ENCODE measurements around the gene NR3C2.

DNA sequence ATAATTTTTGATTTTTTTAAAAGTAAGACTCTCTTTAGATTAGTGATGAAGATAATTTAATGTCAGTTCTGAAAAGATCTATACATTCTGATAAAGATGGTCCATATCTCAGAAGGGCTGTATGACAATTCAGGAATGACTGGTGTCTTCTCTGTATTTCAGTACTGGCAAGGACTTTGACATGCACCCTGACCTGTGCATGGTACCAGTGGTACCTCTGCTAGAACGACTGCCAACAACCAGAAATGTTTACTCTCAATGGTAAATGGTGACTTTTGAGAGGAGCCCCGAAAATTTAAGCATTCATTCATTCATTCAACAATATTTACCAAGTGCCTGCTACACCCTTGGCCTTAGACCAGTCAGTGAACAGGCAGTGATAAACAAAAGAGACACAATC, 4.8 kb downstream of the NR3C2 start:
- TF ChIP-seq, protein P1, sequence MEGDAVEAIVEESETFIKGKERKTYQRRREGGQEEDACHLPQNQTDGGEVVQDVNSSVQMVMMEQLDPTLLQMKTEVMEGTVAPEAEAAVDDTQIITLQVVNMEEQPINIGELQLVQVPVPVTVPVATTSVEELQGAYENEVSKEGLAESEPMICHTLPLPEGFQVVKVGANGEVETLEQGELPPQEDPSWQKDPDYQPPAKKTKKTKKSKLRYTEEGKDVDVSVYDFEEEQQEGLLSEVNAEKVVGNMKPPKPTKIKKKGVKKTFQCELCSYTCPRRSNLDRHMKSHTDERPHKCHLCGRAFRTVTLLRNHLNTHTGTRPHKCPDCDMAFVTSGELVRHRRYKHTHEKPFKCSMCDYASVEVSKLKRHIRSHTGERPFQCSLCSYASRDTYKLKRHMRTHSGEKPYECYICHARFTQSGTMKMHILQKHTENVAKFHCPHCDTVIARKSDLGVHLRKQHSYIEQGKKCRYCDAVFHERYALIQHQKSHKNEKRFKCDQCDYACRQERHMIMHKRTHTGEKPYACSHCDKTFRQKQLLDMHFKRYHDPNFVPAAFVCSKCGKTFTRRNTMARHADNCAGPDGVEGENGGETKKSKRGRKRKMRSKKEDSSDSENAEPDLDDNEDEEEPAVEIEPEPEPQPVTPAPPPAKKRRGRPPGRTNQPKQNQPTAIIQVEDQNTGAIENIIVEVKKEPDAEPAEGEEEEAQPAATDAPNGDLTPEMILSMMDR (IDR thresholded peaks at IDR 0.05): no peak
- no peak for TF ChIP-seq POLR2A (IDR thresholded peaks at IDR 0.05)

Data from testis (tissue), 2 donors.